Activated CD4-positive, alpha-beta T cell treated with anti-CD3 and anti-CD28 coated beads, Interleukin-2, Interleukin-6, amounts not matched to agents 100 ng/mL and 50 ng/mL, durations not matched to agents 16 hours and 8 hours (primary cell): ENCODE measurements around the gene MRPL14.

Experiments
- DNase-seq: peaks from one replicate; pipeline ENCODE4 v3.0.0-alpha.2; 2020

Gene MRPL14

GRCh38 chr6:44120692-44121443 is 6.4 kb downstream of the MRPL14 start:
- no peak for DNase-seq

- DNase-seq, result no peak
Measured at GRCh38 chr6:44119704-44120262, 7.5 kb downstream of the MRPL14 start.

- DNase-seq, result no peak
Measured at GRCh38 chr6:44117397-44118128, 9.7 kb downstream of the MRPL14 start.

GRCh38 chr6:44116641-44117382 is 10.4 kb downstream of the MRPL14 start:
- DNase-seq, result no peak

- DNase-seq, result no peak
Measured at GRCh38 chr6:44115866-44116265, 11.4 kb downstream of the MRPL14 start.

GRCh38 chr6:44113414-44113813 is 13.8 kb downstream of the MRPL14 start:
- DNase-seq, result no peak

GRCh38 chr6:44111434-44112417 is 15.5 kb downstream of the MRPL14 start:
- no peak for DNase-seq

GRCh38 chr6:44110966-44111365 is 16.3 kb downstream of the MRPL14 start:
- no peak for DNase-seq

GRCh38 chr6:44110005-44110676 is 17.1 kb downstream of the MRPL14 start:
- DNase-seq, result no peak

GRCh38 chr6:44109212-44109611 is 18.0 kb downstream of the MRPL14 start:
- no peak for DNase-seq

- no peak for DNase-seq
Measured at GRCh38 chr6:44108471-44108870, 18.8 kb downstream of the MRPL14 start.

GRCh38 chr6:44107017-44107416 is 20.2 kb downstream of the MRPL14 start:
- DNase-seq, result no peak

GRCh38 chr6:44105993-44106740 is 21.1 kb downstream of the MRPL14 start:
- no peak for DNase-seq

GRCh38 chr6:44105146-44105545 is 22.1 kb downstream of the MRPL14 start:
- DNase-seq, result no peak

- DNase-seq, result no peak
Measured at GRCh38 chr6:44104481-44105021, 22.7 kb downstream of the MRPL14 start.

GRCh38 chr6:44102527-44102926 is 24.7 kb downstream of the MRPL14 start:
- DNase-seq, result no peak

- DNase-seq, result no peak
Measured at GRCh38 chr6:44101832-44102231, 25.4 kb downstream of the MRPL14 start.

- DNase-seq, result peak; percentile 24
Measured at GRCh38 chr6:44100088-44100550, 27.1 kb downstream of the MRPL14 start.

GRCh38 chr6:44099192-44099591 is 28.1 kb downstream of the MRPL14 start:
- no peak for DNase-seq

- DNase-seq, result no peak
Measured at GRCh38 chr6:44097782-44098317, 29.4 kb downstream of the MRPL14 start.
